ENCODE measurements around the gene TMEM120B.

- TF ChIP-seq POLR2AphosphoS5 (IDR thresholded peaks at IDR 0.05; ENCODE audit: low read depth, low read length): no peak
- no peak for TF ChIP-seq TAF1 (IDR thresholded peaks at IDR 0.05; ENCODE audit: low read depth, low read length)
- no peak for TF ChIP-seq POLR2A (IDR thresholded peaks at IDR 0.05; ENCODE audit: low read depth, low read length)
- no peak for TF ChIP-seq SPI1 (IDR thresholded peaks at IDR 0.05; ENCODE audit: low read depth, low read length)
Observed at GRCh38 chr12:121709478-121709961, 3.0 kb upstream of the TMEM120B start.
